ENCODE results near the gene SBF2.

DNA sequence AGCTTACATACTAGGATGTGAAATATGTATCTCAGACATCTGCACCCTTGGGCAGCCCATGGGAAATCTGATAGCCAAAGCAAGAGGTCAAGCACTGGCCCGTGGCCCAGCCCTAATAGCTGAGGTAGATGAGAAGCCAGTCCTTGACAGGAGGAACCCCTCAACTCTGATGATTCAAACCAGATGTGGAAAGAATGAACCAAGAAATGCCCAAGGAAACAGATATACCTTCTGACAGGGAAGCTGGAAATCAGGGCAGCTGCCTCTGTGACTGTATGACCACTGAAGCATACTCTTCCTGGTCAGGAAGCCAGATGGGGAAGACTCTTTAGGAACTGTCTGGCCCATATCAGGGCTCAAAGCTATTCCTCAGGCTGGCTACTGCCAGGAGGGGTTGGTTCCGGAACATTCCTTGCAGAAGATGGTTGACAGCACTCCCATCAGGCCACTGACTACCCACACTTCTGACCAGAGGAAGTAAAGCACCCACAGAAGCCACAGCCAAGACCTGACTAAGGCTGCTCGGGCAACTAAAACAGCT, 506.0 kb downstream of the SBF2 start:
- no peak for TF ChIP-seq MXI1 (conservative IDR thresholded peaks at IDR 0.05; ENCODE audit: poor library complexity, severe bottlenecking)
- TF ChIP-seq CTCF (IDR thresholded peaks at IDR 0.05; ENCODE audit: poor library complexity, severe bottlenecking), result no peak
- no peak for TF ChIP-seq EZH2 (IDR thresholded peaks at IDR 0.05; ENCODE audit: borderline replicate concordance, insufficient read depth, low read length, poor library complexity, severe bottlenecking)
- TF ChIP-seq POLR2AphosphoS5 (IDR thresholded peaks at IDR 0.05), result no peak
- TF ChIP-seq, protein P1, sequence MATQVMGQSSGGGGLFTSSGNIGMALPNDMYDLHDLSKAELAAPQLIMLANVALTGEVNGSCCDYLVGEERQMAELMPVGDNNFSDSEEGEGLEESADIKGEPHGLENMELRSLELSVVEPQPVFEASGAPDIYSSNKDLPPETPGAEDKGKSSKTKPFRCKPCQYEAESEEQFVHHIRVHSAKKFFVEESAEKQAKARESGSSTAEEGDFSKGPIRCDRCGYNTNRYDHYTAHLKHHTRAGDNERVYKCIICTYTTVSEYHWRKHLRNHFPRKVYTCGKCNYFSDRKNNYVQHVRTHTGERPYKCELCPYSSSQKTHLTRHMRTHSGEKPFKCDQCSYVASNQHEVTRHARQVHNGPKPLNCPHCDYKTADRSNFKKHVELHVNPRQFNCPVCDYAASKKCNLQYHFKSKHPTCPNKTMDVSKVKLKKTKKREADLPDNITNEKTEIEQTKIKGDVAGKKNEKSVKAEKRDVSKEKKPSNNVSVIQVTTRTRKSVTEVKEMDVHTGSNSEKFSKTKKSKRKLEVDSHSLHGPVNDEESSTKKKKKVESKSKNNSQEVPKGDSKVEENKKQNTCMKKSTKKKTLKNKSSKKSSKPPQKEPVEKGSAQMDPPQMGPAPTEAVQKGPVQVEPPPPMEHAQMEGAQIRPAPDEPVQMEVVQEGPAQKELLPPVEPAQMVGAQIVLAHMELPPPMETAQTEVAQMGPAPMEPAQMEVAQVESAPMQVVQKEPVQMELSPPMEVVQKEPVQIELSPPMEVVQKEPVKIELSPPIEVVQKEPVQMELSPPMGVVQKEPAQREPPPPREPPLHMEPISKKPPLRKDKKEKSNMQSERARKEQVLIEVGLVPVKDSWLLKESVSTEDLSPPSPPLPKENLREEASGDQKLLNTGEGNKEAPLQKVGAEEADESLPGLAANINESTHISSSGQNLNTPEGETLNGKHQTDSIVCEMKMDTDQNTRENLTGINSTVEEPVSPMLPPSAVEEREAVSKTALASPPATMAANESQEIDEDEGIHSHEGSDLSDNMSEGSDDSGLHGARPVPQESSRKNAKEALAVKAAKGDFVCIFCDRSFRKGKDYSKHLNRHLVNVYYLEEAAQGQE (IDR thresholded peaks at IDR 0.05; ENCODE audit: borderline replicate concordance), result no peak
- TF ChIP-seq EP300 (conservative IDR thresholded peaks at IDR 0.05; ENCODE audit: poor library complexity, severe bottlenecking), result no peak
- TF ChIP-seq SMC3 (conservative IDR thresholded peaks at IDR 0.05; ENCODE audit: poor library complexity), result no peak
